GM12801 (cell line): ENCODE data around the gene ATG2A.

Experiments used
- TF ChIP-seq, protein P1 (sequence below): IDR thresholded peaks from one replicate; pipeline ENCODE4 v1.5.1; 2011; ENCODE audit warnings: control low read depth; ENCODE audit not compliant: insufficient read length; ENCODE audit errors: extremely low read depth

Gene ATG2A

DNA sequence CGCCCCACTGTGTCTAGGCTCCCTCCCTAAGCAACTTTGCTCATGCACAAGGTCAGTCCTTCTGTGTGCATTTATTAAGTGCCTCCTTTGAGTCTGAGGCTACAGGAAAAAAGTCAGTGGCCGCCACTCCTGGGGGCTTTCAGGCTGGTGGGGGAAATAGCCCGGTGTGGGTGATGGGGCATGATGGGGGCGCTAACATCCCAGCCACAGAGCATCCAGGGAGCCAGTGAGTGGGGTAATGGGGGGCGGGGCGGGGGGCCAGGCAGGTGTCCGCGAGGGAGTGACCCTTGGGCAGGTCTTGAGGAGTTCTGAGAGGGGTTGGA is 28.6 kb downstream of the ATG2A start:
- TF ChIP-seq, protein P1, sequence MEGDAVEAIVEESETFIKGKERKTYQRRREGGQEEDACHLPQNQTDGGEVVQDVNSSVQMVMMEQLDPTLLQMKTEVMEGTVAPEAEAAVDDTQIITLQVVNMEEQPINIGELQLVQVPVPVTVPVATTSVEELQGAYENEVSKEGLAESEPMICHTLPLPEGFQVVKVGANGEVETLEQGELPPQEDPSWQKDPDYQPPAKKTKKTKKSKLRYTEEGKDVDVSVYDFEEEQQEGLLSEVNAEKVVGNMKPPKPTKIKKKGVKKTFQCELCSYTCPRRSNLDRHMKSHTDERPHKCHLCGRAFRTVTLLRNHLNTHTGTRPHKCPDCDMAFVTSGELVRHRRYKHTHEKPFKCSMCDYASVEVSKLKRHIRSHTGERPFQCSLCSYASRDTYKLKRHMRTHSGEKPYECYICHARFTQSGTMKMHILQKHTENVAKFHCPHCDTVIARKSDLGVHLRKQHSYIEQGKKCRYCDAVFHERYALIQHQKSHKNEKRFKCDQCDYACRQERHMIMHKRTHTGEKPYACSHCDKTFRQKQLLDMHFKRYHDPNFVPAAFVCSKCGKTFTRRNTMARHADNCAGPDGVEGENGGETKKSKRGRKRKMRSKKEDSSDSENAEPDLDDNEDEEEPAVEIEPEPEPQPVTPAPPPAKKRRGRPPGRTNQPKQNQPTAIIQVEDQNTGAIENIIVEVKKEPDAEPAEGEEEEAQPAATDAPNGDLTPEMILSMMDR, result no peak

DNA sequence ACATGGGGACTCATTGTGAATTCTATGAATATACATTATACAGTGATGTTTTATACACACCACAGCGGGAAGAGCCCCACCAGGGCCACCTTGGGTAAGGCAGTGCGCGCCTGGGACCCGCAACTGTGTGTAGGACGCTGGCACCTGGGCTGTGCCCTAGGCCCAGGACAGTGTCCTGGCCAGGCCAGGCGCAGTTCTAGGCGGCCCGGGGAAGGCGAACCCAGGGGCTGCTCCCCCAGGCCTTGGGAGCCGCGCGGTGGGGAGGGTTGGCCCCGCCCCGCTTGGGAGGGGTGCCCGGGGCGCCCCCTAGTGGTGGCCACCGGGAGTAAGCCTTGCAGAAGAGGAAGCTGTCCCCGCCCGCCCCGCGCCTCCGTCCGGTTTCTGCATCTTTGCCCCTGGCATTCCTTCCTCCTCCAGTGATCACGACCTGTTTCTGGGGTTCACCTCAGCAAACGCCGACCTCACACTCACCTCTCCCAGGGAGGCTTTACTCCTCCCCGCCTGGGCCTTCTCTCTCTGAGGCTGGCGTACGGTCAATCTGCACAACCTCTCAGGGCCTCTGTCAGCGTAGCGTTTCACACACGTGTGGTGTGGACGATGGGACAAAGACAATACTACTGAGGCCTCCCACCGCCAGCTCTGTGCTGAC is 29.1 kb downstream of the ATG2A start:
- TF ChIP-seq, protein P1, result no peak

- TF ChIP-seq, protein P1, result no peak
Observed at GRCh38 chr11:64887234-64887756, 29.7 kb downstream of the ATG2A start.

- TF ChIP-seq, protein P1, result no peak
Observed at GRCh38 chr11:64885367-64886286, 31.4 kb downstream of the ATG2A start.

DNA sequence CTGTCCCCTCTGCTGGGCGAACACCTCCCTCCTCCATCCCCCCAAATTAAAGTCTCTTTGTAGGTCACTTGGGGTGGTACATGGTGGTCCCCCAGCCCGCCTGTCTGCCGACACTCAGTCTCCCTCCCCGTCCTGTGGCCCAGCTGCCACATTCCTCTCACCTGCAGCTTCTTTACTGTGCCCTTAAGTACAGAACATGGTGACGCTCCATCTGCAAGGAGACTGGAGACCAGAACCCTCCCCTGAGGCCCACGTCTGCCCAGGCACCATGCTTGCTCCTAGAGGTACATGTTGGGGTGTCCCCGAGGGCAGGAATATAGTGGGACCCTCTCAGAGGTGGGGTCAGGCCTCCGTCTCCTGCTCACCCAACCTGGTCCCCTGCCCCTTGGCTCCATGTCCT is 33.0 kb downstream of the ATG2A start:
- TF ChIP-seq, protein P1, result no peak

DNA sequence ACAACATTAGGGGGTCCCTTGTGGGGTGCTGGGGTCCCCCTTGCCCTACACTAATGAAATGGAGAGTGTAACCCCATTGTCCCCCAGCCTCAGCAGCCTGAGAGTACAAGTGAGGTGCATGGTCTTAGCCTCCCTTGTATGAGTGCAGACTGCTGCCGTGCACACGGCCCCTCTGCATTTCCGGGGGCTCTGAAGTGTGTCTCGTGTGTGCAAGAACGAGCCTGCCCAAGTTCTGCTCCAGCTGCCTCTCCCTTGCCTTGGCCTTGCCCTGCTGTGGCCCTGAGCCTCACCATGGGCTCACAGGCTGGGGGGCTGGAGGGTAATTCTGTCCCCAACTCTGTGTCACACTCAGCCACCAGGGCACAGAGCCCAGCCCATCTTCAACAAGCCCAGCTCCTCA is 33.4 kb downstream of the ATG2A start:
- TF ChIP-seq, protein P1, result no peak

GRCh38 chr11:64882243-64882642 is 34.8 kb downstream of the ATG2A start:
- TF ChIP-seq, protein P1, result no peak
